Globus pallidus (tissue), 1 donor: ENCODE results near the gene GATAD1.
"Not testable (repeated sequence)": the region's sequence is repeated elsewhere in the genome, so short reads cannot be mapped to it uniquely, and the experiment has no call there.

Source experiments
- DNase-seq: peaks from one replicate; pipeline ENCODE4 v3.0.0-alpha.2; 2015; ENCODE audit warnings: low spot score

Gene GATAD1

DNA sequence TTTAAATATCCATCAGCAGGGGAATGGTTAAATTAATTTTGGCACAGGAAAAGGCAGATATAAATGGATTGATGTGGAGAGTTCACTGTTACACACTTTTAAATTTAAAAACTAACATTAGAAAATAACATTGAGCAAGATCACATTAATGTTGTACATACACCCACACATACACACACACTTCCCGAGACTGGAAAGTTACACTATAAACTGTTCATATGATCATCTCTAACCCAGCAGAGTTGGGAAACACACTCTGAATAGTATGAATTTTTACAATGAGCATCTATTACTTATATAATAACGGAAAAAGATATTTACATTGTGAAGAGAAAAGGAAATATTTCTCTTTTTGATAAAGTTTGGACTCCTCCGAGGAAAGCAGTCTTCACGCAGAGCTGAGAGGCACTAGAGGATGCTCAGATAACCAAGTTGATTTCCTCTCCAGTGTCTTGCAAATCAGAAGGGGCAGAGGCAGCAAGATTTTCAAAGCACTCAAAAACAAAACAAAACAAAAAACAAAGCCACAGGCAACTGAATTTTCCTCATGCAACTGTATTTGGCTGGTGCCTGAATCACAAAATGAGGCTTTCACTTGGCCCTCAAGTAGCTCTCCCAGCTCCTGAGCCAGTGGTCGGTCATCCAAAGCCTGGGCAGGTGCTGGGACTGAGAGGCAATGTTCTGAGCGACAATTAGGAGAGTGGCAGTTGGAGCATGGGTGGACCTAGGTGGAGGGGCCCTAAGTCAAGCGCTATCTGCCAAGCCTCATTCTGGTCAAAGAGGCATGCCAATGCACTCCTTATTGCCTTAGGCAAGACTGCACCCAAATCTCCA lies 10.5 kb upstream of the GATAD1 start:
- no peak for DNase-seq

- no peak for DNase-seq
Observed at GRCh38 chr7:92437956-92438491, 9.3 kb upstream of the GATAD1 start.

DNA sequence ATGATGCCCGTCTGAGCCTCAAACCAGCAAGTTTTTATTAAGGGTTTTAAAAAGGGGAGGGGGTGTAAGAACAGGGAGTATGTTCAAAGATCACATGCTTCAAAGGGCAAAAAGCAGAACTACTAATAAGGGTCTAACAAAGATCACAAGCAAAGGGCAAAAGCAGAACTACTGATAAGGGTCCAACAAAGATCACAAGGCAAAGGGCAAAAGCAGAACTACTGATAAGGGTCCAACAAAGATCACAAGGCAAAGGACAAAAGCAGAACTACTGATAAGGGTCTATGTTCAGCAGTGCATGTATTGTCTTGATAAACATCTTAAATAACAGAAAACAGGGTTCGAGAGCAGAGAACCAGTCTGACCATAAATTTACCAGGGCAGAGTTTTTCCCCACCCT lies 4.6 kb upstream of the GATAD1 start:
- not testable (repeated sequence) for DNase-seq

GRCh38 chr7:92446869-92447344 lies 375 bp upstream of the GATAD1 start:
- no peak for DNase-seq

DNA sequence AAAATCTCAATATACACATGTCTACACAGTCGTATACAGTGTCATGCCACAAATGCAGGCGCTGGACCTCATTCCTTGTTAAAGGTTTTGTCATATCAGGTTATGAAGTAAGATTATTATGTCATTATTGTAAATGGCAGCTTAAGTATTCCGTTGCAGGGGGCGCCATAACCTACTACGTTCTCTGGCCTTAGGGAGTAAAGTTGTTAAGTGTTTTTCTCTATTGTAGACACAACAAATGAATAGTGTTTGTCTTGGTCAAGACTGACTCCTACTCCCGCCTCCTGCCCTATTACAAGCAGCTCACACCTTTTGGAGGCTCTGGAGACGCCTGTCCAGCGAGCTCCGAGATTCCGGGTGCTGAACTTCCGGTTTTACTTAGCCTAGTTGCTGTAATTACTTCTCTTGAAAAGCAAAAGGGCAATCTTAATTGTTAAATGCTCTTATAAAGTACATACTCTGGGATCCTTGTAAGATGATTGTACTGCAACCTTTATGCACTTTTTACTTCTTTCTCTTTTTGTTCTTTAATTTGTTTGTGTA lies 994 bp downstream of the GATAD1 start:
- DNase-seq, result peak; percentile 70

DNA sequence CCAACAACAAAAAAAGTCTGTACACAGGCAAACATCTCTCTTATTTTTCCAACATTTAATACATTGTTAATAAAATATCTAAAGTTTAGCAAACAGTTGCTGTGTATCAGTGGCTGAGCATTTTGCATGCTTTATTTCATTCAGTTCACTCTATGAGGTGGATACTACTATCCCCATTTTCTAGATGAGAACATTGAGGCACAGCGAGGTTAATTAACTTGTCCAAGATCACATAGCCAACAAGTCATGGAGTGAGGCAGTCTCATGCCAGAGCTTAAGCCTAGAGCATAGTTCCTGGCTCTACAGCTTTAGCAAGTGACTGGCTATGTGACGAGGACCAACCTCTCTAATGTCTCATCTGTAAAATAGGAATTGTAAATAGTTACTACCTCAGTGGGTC lies 4.4 kb downstream of the GATAD1 start:
- no peak for DNase-seq

GRCh38 chr7:92456236-92456635 lies 9.0 kb downstream of the GATAD1 start:
- no peak for DNase-seq

DNA sequence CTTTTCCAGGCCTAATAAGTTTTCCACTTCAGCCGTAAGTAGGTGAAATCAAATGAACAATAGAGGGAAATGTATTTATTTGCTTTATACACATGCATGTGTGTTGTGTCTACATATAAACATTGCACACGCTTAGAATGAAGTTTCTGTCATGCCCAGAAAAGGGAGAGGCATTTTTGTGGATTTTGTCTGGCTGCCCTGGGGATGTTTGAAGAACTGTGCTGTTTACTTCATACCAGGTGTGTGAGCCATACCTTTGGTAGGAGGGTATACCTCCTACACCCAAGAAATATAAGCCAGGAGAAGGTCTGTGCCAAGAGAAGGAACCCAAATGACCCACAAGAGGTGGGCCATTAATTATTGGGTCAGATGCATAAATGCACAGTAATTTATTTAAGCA lies 12.8 kb downstream of the GATAD1 start:
- DNase-seq, result no peak

DNA sequence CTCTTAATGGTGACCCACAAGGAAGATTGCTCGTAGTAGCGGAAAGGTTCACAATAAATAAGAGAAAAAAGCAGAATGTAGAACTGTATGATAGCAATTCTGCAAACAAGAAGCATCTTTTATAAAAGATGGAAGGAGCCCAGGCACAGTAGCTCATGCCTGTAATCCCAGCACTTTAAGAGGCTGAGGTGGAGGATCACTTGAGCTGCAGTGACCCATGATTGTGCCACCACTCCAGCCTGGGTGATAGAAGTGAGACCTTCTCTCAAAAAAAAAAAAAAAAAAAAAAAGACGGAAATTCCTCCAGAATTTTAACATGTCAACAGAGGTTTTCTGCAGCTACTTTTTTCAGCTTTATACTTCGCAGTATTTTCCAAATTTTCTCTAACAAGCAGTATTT lies 13.2 kb downstream of the GATAD1 start:
- DNase-seq, result no peak

DNA sequence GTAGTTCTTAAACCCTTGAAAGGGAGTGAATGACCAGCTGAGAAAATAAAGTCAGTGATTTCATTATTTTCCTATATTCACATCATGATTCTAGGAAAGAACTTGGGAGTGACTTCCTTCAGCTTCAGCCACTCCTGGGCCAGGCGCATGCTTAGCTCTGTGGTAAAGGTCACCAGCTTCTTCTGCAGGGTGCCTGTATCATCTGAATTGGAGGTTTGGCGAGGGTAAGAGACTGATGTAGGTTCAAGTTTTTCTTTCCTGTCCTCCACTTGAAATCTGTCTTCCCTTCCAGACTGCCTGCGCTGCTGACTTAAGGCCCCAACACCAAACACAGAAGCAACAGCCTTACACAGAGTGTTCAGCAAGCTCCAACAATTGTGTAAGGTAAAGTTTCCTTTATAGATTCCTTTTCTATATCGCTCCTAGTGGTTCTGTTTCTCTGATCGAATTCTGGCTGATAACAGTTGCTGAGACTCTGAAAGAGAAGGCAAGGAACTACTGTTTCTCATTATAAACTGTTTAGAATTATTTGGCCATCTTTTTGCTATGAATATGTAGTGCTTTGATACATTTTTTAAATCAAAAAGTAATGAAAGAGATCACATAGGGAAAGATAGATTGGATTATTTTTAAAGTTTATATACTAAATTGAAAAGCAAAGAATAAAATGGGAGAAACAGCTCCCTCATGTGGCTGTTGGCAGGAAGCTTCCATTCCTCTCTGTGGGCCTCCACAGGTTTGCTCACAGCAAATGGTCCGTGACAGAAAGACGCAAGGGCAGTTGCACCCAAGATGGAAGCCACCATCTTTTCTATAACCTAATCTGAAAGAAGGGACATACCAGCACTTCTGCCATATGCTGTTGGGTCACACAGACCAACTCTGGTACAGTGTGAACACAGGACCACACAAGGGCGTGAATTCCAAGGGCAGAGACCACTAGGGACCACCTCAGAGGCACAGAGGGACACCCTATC lies 14.0 kb downstream of the GATAD1 start:
- no peak for DNase-seq

GRCh38 chr7:92462560-92462959 lies 15.3 kb downstream of the GATAD1 start:
- no peak for DNase-seq

GRCh38 chr7:92464515-92464914 lies 17.2 kb downstream of the GATAD1 start:
- no peak for DNase-seq

DNA sequence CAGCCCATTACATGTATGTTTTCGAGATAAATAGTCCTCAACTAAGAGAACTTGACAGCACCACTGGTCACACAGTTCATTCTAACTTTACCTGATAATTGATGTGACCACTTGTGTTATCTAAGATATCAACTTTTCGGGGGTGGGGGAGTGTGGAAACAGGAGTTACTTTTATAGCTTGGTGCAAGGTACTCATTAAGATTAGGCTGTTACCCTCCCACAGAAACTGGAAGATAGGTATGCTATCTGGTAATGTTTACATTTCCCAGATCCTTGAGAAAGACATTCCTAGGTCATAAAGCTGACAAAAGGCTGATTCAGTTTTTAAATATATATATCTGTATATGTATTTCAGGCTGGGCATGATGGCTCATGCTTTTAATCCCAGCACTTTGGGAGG lies 19.4 kb downstream of the GATAD1 start:
- no peak for DNase-seq

DNA sequence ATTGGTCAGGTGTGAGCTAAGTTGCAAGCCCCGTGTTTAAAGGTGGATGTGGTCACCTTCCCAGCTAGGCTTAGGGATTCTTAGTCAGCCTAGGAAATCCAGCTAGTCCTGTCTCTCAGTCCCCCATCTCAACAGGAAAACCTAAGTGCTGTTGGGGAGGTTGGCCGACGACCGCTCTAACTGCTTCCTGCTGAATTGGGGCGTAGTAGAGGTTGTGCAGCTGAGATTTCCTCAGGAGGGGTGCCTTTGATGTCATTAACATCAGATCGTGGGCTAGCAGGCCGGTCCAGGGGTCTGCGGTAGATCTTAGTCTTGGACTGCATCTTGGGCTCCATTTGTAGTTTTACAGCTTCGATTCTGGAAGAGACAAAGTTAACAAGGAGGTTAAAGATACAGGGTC lies 21.3 kb downstream of the GATAD1 start:
- not testable (repeated sequence) for DNase-seq

DNA sequence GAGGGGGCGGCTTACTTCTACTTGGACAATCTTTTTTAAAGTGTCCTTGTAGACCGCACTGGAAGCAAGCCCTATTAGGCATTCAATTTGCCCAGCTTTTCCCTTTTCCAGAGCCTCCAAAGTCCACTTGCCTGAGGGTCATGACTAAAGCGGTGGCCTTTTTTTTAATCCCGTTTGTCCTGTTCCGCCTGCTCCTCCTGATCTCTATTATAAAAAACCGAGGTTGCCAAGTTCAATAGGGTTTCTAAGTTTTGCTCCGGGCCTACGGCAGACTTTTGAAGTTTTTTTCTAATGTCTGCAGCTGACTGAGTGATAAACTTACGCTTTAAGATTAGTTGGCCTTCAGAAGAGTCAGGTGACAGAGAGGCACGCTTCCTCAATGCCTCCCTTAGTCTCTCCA lies 26.7 kb downstream of the GATAD1 start:
- DNase-seq, result not testable (repeated sequence)

DNA sequence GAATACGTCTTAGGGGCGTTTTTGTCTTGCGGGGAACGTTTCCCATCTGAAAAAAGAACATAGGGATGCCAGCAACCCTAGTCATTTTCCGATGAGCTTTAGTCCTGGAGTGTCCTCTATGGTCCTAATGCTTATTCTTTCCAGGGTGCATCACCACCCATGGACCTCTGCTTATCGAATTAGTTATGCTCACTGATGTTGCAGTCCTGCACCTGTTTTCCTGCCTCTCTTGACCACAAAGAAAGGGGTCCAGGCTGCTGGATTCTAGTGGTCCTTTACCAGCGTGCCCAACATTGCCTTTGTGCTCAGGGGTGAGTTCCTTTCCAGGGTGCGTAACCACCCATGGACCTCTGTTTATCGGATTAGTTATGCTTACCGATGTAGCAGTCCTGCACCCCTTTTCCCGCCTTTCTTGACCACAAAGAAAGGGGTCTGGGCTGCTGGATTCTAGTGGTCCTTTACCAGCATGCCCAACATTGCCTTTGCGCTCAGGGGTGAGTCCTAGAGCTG lies 28.0 kb downstream of the GATAD1 start:
- DNase-seq, result not testable (repeated sequence)

GRCh38 chr7:92475851-92476590 lies 28.7 kb downstream of the GATAD1 start:
- DNase-seq, result not testable (repeated sequence)

DNA sequence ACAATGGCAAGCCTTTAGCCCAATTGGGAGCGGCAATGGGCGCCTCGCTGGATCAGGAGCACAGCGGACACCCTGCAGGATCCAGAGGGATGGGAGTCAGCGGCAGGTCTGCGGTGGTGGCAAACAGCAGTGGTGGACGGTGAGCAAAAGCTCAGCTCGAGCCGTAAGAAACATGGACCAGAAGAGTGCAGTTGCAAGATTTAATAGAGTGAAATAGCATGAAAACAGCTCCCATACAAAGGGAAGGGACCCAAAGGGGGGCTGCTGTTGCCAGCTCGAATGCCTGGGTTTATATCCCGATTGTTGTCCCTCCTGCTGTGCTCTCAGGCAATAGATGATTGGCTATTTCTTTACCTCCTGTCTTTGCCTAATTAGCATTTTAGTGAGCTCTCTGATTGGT lies 30.4 kb downstream of the GATAD1 start, which contains the start of gene ERVW-1:
Gene ERVW-1 (minus strand): TSS at position 266 of the 400 bp plus-strand sequence. CDS start 7,565 bp downstream, outside the sequence.
- DNase-seq, result not testable (repeated sequence)

DNA sequence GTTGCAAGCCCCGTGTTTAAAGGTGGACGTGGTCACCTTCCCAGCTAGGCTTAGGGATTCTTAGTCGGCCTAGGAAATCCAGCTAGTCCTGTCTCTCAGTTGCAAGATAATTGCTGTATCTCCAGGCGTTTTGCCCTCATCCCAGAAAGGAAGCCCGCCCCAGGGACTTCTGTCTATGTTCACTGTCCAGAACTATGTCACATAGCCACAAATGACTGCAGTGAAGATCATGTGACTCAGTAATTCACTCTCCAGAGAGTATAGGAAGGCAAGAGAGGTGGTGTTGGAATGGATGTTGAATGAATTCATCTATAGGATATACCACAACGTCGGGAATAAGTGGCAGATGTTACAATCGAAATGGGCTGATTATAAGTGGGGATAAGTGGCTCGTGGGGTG lies 30.8 kb downstream of the GATAD1 start:
- no peak for DNase-seq

- DNase-seq, result no peak
Observed at GRCh38 chr7:92478711-92479110, 31.4 kb downstream of the GATAD1 start.

DNA sequence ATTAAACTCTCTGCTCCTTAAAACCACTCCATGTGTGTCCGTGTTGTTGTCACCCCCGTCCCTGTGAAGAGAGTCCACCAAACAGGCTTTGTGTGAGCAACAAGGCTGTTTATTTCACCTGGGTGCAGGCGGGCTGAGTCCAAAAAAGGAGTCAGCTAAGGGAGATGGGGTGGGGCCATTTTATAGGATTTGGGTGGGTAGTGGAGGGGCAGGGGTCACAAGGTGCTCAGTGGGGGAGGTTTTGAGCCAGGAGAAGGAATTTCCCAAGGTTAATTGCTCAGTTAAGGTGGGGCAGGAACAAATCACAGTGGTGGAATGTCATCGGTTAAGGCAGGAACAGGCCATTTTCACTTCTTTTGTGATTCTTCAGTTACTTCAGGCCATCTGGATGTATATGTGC lies 31.9 kb downstream of the GATAD1 start:
- not testable (repeated sequence) for DNase-seq
